Measurements from ENCODE around the gene PSIP1.

DNA sequence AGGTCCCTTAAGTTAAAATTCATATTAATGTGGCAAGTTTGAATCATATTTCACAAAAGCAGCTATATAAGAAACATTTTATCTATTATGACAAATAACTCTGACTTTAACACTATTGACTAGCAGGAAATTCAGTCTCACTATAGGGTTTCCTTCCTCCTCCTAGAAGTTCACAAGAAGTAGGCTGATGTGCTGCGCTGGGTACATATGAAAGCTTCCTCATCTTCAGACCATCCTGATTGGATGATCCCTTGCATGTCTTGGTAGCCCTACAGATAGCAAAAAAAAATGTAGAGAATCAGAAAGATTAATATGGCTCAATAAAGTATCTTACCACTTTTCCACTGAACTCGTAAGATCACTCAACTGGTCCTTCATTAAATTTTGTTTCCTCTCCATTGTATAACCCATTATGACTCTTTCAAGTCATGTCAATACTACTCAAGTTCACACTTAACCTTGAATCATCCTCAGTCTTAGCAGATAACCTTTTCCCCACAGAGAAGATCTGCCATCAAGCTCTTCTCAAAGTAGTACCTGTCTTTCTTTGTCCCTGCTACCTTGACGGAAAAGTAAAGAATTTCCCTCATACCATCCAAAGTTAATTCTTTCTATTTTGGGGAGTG lies 11.5 kb upstream of the PSIP1 start:
- TF ChIP-seq, protein P1, sequence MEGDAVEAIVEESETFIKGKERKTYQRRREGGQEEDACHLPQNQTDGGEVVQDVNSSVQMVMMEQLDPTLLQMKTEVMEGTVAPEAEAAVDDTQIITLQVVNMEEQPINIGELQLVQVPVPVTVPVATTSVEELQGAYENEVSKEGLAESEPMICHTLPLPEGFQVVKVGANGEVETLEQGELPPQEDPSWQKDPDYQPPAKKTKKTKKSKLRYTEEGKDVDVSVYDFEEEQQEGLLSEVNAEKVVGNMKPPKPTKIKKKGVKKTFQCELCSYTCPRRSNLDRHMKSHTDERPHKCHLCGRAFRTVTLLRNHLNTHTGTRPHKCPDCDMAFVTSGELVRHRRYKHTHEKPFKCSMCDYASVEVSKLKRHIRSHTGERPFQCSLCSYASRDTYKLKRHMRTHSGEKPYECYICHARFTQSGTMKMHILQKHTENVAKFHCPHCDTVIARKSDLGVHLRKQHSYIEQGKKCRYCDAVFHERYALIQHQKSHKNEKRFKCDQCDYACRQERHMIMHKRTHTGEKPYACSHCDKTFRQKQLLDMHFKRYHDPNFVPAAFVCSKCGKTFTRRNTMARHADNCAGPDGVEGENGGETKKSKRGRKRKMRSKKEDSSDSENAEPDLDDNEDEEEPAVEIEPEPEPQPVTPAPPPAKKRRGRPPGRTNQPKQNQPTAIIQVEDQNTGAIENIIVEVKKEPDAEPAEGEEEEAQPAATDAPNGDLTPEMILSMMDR (IDR thresholded peaks at IDR 0.05) = no peak
- no peak for TF ChIP-seq EZH2 (IDR thresholded peaks at IDR 0.05; ENCODE audit: borderline replicate concordance, insufficient read depth, low read depth, low read length, poor library complexity, severe bottlenecking)

All from B cell (primary cell).